ENCODE measurements around the gene PHF3. TPM values are rescaled to one million over a fixed set of nuclear protein-coding genes. Genes with fewer than 3 reads are reported as not detected.
"Not testable (repeated sequence)": the region's sequence is repeated elsewhere in the genome, so short reads cannot be mapped to it uniquely, and the experiment has no call there.

PHF3 gene
- total RNA-seq, 2 experiments from 2014 or later = 45.6 to 50.3 TPM

DNA sequence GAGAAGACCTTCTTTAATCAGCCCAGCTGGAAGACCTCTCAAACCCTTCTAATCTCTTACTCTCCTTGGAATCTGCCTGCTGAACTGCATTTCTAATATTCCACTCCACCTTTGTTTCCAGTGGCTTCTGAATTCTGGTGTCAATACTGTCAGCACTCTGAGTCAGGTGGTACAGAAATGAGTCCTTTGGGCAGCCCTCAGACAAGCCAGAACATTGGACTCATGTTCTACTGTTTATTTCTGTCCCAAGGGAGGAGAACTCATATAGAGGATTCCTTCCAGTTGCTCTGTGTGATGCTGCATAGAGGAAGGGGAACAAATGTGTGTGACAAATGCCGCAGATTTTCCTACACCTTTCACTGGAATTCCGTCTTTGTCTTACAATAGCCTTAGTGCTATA, 114.8 kb downstream of the PHF3 start:
- ATAC-seq (no peak), DNase-seq (no peak)
- H3K27ac Mint-ChIP-seq = no peak overlapping the region
- intact Hi-C loops (cut with micrococcal nuclease) = no loop called here
- no peak overlapping the region for H3K4me3 Mint-ChIP-seq
- peaks cover 3% of the 10 kb centered on the region for H3K27me3 Mint-ChIP-seq
- CTCF ChIA-PET = no interaction called here
- H3K36me3 Mint-ChIP-seq (ENCODE audit: low read depth) = peaks cover 11% of the 10 kb centered on the region
- POLR2A ChIA-PET = no interaction called here
- H3K4me1 Mint-ChIP-seq (ENCODE audit: low read depth) = no peaks in the 10 kb centered on the region
- peaks cover 3% of the 10 kb centered on the region for H3K9me3 Mint-ChIP-seq
- TF ChIP-seq CTCF (IDR thresholded peaks at IDR 0.05) = no peak

DNA sequence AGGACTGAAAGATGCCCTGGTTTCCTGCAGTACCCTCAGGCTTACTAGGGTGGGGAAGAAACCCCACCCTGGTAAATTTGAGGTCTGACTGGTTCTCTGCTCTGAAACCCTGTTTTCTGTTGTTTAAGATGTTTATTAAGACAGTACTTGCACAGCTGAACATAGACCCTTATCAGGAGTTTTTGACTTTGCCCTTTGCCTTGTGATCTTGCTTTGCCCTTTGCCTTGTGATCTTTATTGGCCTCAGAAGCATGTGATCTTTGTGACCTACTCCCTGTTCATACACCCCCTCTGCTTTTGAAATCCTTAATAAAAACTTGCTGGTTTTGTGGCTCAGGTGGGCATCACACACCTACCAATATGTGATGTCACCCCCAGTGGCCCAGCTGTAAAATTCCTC, 121.7 kb downstream of the PHF3 start:
- Mint-ChIP-seq H3K9me3 (peaks cover 18% of the 10 kb centered on the region), H3K36me3 (ENCODE audit: low read depth) (peaks cover 18% of the 10 kb centered on the region)
- DNase-seq; H3K27ac Mint-ChIP-seq; intact Hi-C loops (cut with micrococcal nuclease); H3K4me3 Mint-ChIP-seq; POLR2A ChIA-PET; ATAC-seq; H3K27me3 Mint-ChIP-seq; H3K4me1 Mint-ChIP-seq (ENCODE audit: low read depth): not testable (repeated sequence)
- CTCF ChIA-PET = interaction anchor here (11.0 kb wide), 1 partner anchor 158 kb away, joined by 136 read pairs; no protein-coding TSS in a partner anchor

GRCh38 chr6:63757826-63758225, 122.2 kb downstream of the PHF3 start:
- Mint-ChIP-seq H3K9me3 (peaks cover 18% of the 10 kb centered on the region), H3K4me1 (ENCODE audit: low read depth) (no peaks in the 10 kb centered on the region), H3K4me3 (no peak overlapping the region), H3K36me3 (ENCODE audit: low read depth) (peaks cover 18% of the 10 kb centered on the region), H3K27me3 (no peaks in the 10 kb centered on the region), H3K27ac (no peak overlapping the region)
- no peak for DNase-seq
- ATAC-seq = no peak
- intact Hi-C loops (cut with micrococcal nuclease) = no loop called here
- POLR2A ChIA-PET = no interaction called here
- no peak for TF ChIP-seq CTCF (IDR thresholded peaks at IDR 0.05)
- CTCF ChIA-PET = interaction anchor here (11.0 kb wide), 1 partner anchor 158 kb away, joined by 136 read pairs; no protein-coding TSS in a partner anchor

DNA sequence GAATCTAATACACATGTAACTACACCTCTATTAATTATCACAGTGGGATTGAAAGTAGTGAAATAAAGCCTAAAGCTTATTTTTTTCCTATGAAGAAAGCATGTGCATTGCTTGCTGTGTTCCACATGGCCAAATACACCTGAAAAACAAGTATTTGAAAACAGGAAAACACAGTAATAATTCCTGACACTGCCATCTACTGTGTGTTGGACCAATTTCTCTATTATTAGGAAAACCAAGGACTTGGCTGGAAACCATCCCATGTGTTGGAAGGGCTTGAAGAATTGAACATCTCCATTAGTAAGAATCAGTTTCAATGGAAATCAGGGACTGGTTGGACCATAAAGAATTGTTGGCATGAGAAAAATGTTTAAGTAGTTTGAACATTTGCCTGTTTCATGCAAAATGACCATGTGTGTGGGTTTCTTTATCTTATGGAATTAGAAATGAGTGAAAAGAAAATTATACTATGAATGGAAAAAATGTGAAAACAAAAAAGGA, 124.1 kb downstream of the PHF3 start:
- CTCF ChIA-PET = interaction anchor here (11.0 kb wide), 1 partner anchor 160 kb away, joined by 136 read pairs; no protein-coding TSS in a partner anchor
- Mint-ChIP-seq H3K4me1 (ENCODE audit: low read depth) (no peaks in the 10 kb centered on the region), H3K27ac (no peak overlapping the region), H3K4me3 (no peak overlapping the region), H3K27me3 (no peaks in the 10 kb centered on the region), H3K9me3 (peaks cover 16% of the 10 kb centered on the region), H3K36me3 (ENCODE audit: low read depth) (peaks cover 15% of the 10 kb centered on the region)
- intact Hi-C loops (cut with micrococcal nuclease) = no loop called here
- ATAC-seq = no peak
- DNase-seq = no peak
- TF ChIP-seq CTCF (IDR thresholded peaks at IDR 0.05) = no peak
- POLR2A ChIA-PET = no interaction called here

GRCh38 chr6:63760199-63760598, 124.6 kb downstream of the PHF3 start:
- H3K4me3 Mint-ChIP-seq = no peak overlapping the region
- ATAC-seq = no peak
- H3K27ac Mint-ChIP-seq = no peak overlapping the region
- H3K27me3 Mint-ChIP-seq = no peaks in the 10 kb centered on the region
- intact Hi-C loops (cut with micrococcal nuclease) = no loop called here
- H3K9me3 Mint-ChIP-seq = peaks cover 14% of the 10 kb centered on the region
- H3K36me3 Mint-ChIP-seq (ENCODE audit: low read depth) = peaks cover 10% of the 10 kb centered on the region
- no peaks in the 10 kb centered on the region for H3K4me1 Mint-ChIP-seq (ENCODE audit: low read depth)
- no peak for TF ChIP-seq CTCF (IDR thresholded peaks at IDR 0.05)
- DNase-seq = no peak
- ChIA-PET POLR2A (no interaction called here), CTCF (interaction anchor here (11.0 kb wide), 1 partner anchor 161 kb away, joined by 136 read pairs; no protein-coding TSS in a partner anchor)

Measured in activated CD8-positive, alpha-beta T cell treated with anti-CD3 and anti-CD28 coated beads for 36 hours (primary cell).